Left ventricle myocardium inferior (tissue), 1 donor: ENCODE measurements around the gene SORCS2. TPM values are rescaled to one million over a fixed set of nuclear protein-coding genes. Genes with fewer than 3 reads are reported as not detected.

Source experiments
- DNase-seq: peaks from one replicate; pipeline ENCODE4 v3.0.0-alpha.2; 2020
- H3K27ac ChIP-seq: fragments of 200-600 bp; replicated peaks from 2 replicates; pipeline ENCODE4 v1.8.0; 2021
- H3K27me3 ChIP-seq: fragments of 200-600 bp; 2 replicates; pipeline ENCODE4 v1.8.0; 2021; ENCODE audit warnings: low read depth
- H3K36me3 ChIP-seq: fragments of 200-600 bp; 2 replicates; pipeline ENCODE4 v1.8.0; 2021
- H3K4me1 ChIP-seq: fragments of 200-600 bp; 2 replicates; pipeline ENCODE4 v1.8.0; 2021
- H3K4me3 ChIP-seq: fragments of 200-600 bp; 2 replicates; pipeline ENCODE4 v1.8.0; 2021; ENCODE audit warnings: mild to moderate bottlenecking, moderate library complexity
- H3K9me3 ChIP-seq: fragments of 200-600 bp; replicated peaks from 2 replicates; pipeline ENCODE4 v1.8.0; 2021
- intact Hi-C: fragments of 100-400 bp; cut with micrococcal nuclease; formaldehyde crosslinking; loops from one replicate; pipeline ENCODE4 v1.11.0; 2022
- total RNA-seq: library from RNA; stranded (reverse); fragmentation: NEBNext Ultra II Directional; extraction: Animal tissue kit (Norgen Biotek cat#: 25700); gene quantifications from one replicate; pipeline ENCODE4 v1.2.1, GENCODE V29; 2021
- TF ChIP-seq, protein P1 (sequence below): fragments of 200-600 bp; IDR thresholded peaks from 2 replicates; pipeline ENCODE4 v1.8.0; 2021; ENCODE audit warnings: antibody characterized with exemption, mild to moderate bottlenecking, borderline replicate concordance
- donor health status: DM: no; HTN: yes; CAD: no; lungs with severe emphysema.

Gene SORCS2
- total RNA-seq, 1 donor from 2014 or later = 1.2 TPM

DNA sequence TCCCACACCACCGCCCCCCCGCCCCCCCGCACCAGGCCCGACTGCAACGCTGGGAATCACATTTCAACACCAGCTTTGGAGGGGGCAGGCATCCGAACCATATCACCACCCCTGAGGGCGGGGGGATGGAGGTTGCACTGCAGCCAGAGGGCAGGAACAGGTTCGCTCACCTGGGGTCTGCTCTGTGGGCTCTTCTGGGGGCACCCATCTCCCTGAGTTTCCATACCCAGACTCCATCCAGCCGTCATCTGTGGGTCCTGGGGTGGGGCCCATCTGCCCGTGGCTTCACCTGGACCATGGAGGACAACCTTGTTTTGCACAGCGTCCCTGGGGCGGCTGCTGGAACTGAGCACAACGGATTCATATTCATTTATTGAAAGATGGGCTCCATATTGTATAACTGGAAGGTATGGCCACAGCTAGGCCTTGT, 235.5 kb downstream of the SORCS2 start:
- DNase-seq = peak; percentile 2
- TF ChIP-seq, protein P1, sequence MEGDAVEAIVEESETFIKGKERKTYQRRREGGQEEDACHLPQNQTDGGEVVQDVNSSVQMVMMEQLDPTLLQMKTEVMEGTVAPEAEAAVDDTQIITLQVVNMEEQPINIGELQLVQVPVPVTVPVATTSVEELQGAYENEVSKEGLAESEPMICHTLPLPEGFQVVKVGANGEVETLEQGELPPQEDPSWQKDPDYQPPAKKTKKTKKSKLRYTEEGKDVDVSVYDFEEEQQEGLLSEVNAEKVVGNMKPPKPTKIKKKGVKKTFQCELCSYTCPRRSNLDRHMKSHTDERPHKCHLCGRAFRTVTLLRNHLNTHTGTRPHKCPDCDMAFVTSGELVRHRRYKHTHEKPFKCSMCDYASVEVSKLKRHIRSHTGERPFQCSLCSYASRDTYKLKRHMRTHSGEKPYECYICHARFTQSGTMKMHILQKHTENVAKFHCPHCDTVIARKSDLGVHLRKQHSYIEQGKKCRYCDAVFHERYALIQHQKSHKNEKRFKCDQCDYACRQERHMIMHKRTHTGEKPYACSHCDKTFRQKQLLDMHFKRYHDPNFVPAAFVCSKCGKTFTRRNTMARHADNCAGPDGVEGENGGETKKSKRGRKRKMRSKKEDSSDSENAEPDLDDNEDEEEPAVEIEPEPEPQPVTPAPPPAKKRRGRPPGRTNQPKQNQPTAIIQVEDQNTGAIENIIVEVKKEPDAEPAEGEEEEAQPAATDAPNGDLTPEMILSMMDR = no peak
- Histone ChIP-seq H3K9me3 (no peaks in the 10 kb centered on the region), H3K4me3 (no peak overlapping the region), H3K27me3 (no peaks in the 10 kb centered on the region), H3K36me3 (no peaks in the 10 kb centered on the region), H3K4me1 (peaks cover 4% of the 10 kb centered on the region), H3K27ac (no peak overlapping the region)
- intact Hi-C loops = no loop called here

DNA sequence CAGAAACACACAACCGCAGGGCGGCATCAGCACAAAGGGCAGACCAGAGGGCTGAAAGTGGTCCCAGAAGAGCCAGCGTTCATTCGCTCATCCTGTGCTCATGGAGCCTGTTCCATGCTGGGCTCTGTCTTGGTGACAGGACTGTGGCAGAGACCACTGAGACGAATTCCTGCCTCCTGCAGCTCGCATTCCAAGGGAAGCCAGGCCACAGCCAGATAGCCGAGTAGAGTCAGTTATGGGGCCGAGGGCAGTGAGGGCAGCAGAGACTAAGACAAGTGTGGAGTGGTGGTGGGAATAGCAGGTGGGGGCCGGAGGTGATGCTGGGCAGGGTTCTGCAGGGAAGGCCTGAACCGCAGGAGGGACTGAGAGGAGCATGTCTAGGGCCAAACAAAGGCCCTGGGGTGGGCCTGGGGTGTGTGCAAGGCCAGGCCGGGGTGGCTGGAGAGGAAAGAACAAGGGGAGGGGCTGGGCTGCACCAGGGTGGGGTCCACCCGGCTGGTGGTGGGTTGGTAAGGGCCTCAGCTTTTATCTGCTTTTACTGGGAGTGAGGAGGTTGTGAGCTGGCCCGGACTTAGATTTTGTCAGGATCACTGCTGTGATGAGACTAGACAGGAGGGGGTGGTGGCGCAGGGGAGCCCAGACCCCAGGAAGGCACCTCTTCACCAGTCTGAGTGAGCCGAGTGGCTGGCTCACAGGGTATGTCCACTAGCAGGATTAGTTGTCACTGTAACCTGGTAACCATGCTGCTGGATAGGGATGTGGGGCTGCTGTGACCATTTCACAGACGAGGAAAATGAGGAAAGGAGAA, 236.1 kb downstream of the SORCS2 start:
- H3K36me3 ChIP-seq = no peaks in the 10 kb centered on the region
- TF ChIP-seq, protein P1 = no peak
- intact Hi-C loops = no loop called here
- H3K9me3 ChIP-seq = no peaks in the 10 kb centered on the region
- H3K4me3 ChIP-seq = no peak overlapping the region
- no peak overlapping the region for H3K27ac ChIP-seq
- DNase-seq = peak; percentile 4
- H3K4me1 ChIP-seq = peaks cover 4% of the 10 kb centered on the region
- no peaks in the 10 kb centered on the region for H3K27me3 ChIP-seq

DNA sequence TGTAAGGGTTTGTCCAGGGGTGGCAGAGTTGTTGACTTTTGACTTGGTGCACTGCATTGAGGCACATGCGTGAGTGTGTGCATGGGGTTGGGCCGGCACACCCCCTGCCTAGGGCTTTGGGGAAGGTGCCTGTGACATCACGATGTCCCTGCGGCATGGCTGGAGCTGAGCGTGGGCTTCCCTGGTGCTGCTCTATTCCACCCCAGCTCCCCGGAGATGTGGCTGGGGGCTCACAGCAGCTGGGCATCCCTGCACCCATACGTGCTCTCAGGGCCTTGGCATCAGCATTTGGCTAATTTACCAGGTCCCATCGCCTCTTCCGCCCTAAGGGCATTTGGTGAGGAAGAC, 236.7 kb downstream of the SORCS2 start:
- TF ChIP-seq, protein P1 = no peak
- H3K27me3 ChIP-seq = no peaks in the 10 kb centered on the region
- intact Hi-C loops = no loop called here
- peak; percentile 2 for DNase-seq
- peaks cover 4% of the 10 kb centered on the region for H3K4me1 ChIP-seq
- no peak overlapping the region for H3K27ac ChIP-seq
- H3K9me3 ChIP-seq = no peaks in the 10 kb centered on the region
- no peak overlapping the region for H3K4me3 ChIP-seq
- H3K36me3 ChIP-seq = no peaks in the 10 kb centered on the region

DNA sequence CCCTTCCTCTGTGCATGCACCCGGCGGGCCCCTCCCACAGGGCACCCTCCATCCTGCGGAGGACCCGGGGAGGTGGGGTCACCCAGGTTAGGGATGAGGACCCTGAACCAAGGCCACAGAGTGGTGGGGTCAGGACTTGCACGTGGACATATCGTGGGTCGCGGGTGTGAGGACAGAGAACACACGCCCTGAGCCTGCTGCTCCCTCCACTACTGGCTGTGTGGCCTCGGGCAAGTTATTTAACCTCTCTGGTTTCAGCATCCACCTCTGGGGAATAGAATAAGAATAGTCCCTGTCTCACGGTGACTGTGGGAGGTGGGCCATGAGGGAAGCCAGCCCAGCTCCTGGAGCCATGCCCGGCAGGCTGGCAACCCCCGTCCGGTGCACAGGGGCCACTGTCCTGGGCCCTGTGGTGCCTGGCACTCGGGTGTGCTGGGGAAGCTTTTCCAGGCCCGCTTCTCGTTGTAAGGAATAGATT, 237.3 kb downstream of the SORCS2 start:
- no peaks in the 10 kb centered on the region for H3K36me3 ChIP-seq

DNA sequence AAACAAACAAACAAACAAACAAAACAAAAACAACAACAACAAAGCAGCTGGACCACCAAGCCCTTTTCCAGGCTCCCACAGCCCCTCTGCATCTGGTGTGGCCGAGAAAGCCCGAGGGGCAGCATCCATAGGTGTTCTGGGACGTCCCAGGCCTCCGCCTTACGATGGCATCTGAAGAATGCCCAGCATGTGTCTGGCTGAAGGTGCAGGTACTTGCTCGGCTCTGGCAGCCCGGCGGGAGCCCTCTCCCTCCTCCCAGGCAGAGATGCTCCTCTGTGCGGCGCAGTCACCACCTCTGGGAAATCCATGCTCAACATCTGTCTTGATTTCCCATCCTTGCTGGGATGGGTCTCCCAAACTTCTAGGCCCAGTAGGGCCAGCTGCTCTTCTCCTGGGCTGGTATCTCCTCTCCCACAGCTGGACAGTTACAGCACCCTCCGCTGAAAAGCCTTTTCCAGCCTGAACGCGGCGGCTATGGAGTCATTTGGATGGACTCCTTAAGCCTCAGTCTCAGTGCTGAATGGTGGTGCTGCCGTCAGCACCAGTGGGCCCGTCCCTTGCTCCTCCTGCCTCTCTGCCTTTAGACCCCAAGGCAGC, 238.1 kb downstream of the SORCS2 start:
- DNase-seq = peak; percentile 6

More for the DNA sequence above, 237.3 kb downstream of the SORCS2 start:
- Histone ChIP-seq H3K4me3 (no peak overlapping the region), H3K9me3 (no peaks in the 10 kb centered on the region), H3K27ac (no peak overlapping the region), H3K4me1 (peaks cover 7% of the 10 kb centered on the region), H3K27me3 (no peaks in the 10 kb centered on the region)
- peak; percentile 3 for DNase-seq
- intact Hi-C loops = no loop called here
- TF ChIP-seq, protein P1 = no peak

More for the DNA sequence above, 238.1 kb downstream of the SORCS2 start:
- TF ChIP-seq, protein P1 = no peak
- H3K9me3 ChIP-seq = no peaks in the 10 kb centered on the region
- intact Hi-C loops = no loop called here
- H3K4me1 ChIP-seq = peaks cover 12% of the 10 kb centered on the region
- no peaks in the 10 kb centered on the region for H3K27me3 ChIP-seq
- no peak overlapping the region for H3K27ac ChIP-seq
- H3K36me3 ChIP-seq = no peaks in the 10 kb centered on the region
- no peak overlapping the region for H3K4me3 ChIP-seq
